GM10847 (cell line): ENCODE results near the gene ARID2.

Source experiments
- POLR2A ChIP-seq: IDR thresholded peaks from 2 replicates; pipeline ENCODE4 v1.6.1; 2011; ENCODE audit not compliant: insufficient read length; ENCODE audit errors: extremely low read depth

ARID2 gene

DNA sequence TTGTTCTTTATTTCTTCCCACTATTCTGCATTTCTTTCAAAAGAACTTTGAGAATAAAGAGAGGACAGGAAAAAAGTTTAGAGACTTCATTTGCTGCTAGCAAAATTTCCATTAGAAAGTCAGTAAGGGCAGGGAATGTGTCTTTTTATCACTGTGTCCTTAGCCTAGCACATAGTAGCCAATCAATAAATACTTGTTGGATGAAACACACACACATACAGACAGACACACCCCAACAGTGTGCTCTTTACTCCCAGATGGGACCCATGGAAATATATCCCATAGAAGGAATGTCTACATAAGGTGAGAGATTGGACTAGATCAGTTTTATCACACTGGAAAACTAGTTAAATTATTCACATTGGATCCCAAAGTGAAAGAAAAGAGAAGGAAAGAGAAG is 21.1 kb upstream of the ARID2 start:
- TF ChIP-seq POLR2A = no peak

DNA sequence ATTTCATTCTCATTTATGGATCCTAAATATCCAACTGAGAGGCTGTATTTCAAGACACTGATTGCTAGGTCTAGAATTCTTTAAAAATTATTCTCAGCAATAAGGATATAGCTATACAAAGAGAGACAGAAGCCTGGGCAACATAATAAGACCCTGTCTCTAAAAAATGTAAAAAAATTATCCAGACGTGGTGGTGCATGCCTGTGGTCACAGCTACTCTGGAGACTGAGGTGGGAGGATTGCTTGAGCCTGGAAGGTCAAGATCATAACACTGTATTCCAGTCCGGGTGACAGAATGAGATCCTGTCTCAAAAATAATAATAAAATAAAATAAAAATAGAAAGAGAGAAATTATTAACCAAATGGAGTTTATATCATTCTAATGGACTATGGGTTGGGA is 20.6 kb upstream of the ARID2 start:
- TF ChIP-seq POLR2A = no peak

DNA sequence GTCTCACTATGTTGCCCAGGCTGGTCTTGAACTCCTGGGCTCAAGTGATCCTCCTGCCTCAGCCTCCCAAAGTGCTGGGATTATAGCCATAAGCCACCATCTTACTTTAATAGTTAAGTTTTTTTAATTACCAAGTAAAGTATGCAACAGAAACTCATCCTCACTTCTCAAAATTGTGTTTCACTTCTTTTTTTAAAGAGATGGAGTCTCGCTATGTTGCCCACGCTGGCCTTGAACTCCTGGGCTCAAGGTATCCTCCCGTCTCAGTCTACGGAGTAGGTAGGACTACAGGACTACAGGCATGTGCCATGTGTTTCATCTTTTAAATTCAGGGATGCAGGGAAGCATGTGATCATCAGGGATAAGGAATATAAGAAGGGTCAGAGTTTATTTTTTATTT is 17.2 kb upstream of the ARID2 start:
- TF ChIP-seq POLR2A = no peak

DNA sequence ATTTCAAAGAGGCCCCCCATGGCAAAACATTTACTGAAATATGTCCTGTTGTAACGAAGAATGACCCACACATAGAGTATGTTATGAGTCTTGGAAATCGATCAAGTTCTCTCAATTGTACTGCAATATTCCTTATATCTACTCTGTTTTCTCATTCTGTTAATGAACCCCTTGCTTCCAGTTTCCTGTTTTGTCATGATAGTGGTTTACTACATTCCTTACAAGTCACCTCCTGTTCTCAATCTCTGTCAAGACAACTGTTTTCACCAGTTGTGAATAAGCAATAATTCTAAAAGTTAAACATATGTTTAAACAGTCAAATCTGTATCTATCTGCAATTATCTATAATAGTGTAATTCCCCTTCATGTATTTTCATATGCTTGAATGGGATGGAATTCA is 16.4 kb upstream of the ARID2 start:
- TF ChIP-seq POLR2A = no peak

DNA sequence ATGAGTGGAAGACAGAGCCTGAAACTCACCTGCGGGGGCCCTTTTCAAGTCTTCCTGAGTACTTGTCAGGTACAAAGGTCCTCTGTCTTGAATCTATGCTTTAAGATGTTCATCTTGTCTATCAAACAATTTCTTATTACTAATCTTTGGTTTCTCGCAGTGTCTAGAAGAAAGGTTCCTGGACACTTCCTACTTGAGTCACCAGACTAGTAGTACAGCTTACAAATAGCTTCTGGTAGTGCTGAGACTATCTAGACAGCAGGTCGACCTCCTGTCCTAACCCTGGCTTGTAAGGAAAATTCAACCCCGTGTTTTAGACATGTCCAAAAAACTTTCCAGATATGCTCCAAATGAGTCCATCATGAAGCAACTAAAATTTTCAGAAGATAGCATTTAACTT is 11.2 kb upstream of the ARID2 start:
- TF ChIP-seq POLR2A = no peak

DNA sequence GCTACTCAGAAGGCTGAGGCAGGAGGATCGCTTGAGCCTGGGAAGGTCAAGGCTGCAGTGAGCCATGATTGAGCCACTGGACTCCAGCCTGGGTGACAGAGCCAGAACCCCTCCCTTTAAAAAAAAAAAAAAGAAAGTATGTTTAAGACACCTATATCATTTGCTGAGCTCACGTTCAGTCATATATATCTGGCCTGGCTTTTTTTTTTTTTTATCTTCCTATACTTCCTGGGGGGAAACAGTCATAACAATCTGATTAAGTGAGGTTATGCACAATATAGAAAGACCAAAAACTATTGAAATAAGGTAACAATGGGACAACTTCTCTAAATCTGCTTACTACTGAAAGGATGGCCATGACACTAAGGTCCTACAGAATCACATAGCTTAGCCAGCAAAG is 9.4 kb upstream of the ARID2 start:
- no peak for TF ChIP-seq POLR2A

DNA sequence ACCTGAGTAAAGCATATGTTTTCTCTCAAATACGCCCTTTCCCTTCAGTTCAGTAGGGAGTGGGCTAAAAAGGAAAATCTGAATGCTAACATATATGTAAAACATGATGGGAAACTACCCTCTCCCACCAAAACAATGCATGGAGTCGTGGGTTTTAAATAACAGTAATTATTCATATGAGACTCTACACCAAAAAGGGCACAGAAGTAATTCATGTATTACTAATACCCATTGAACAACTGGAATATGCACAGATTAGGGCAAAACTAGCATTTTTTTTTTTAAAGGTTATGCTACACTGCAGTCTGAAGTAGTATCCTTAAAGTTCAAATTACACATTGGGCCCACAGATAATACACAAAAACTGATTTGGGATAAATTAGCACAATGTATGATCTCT is 8.1 kb upstream of the ARID2 start:
- TF ChIP-seq POLR2A = no peak

DNA sequence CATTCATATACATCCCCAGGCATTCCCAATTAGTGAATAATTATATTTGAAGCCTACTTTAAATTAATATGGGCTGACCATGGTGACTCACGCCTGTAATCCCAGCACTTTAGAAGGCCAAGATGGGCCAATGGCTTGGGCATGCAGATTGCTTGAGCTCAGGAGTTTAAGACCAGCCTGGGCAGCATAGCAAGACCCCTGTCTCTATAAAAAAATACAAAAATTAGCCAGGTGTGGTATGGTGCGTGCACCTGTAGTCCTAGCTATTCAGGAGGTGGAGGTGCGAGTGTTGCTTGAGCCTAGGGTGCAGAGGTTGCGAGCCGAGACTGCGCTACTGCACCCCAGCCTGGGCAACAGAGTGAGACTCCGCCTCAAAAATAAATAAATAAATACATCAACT is 7.6 kb upstream of the ARID2 start:
- TF ChIP-seq POLR2A = no peak

DNA sequence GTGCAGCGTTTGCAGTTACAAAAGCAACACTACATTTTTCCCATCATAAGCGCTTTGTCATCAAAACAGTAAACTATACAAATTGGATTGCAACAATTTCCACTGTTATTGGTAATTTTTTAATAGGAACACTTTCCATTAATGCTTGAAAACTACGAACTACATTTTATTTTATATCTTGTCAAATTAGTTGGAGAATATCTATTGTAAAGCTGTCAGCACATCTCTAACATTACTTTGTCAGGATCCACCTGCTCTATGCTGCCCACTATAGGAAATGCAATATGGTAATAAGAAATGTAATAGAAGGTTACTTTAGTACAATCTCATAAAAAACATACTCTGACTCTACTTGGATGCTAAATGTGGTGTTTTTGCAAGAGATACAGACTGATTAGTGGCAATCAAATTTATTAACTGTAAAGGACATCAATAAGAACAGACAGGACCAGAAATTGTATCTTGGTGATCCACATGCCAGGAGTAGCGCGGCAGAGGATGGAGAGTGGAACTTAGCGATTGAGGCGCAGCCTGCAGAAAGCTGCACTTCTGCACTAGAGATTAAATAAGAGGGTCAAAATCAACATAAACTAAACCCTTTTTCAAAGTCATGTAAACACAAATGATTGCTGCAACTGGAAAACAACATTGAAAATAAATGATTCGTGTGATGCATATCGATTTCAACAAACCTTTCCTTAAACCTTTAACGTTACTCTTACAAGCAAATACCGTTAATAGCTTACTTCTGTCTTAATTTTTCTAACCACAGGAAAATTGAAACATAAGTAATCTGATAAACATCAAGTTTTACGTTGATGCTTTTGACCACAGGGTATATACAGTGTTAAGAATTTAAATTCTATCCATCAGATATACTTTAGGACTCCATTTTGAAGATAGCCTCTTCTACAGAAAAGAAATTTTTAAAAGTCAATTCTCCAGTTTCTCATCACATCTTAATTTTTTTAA is 3.6 kb upstream of the ARID2 start:
- no peak for TF ChIP-seq POLR2A

DNA sequence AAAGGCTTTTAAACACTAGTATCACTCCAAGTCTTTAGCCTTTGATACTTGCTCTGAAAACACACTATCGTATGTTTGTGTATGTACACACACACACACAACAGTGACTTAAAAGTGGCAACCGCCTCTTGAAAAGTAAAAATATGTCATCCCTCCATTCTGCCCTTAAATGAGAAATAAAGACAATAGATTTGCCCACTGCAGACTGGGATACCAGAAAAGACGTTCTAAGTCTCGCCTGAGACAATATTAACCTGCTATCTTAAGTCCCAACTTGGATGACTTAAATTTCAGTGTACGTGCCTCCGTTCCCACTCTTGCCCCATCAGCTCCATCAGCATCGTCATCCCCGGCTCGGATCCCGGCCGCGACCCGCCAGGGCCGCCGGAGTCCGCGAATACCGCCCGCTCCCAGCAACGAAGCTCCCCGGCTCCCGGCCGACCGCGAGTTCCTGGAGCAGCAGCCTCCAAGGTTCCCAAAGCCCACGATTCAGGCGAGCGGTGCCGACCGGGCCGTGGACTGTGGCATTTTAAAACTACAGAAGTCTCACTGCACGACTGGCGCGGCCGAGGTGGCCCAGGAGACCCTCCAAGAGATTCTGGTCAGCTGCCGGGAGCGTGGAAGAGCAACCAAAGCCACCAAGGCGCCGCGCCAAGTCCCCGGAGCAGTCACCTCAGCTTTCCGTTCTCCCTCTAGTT is 2.8 kb upstream of the ARID2 start:
- no peak for TF ChIP-seq POLR2A

DNA sequence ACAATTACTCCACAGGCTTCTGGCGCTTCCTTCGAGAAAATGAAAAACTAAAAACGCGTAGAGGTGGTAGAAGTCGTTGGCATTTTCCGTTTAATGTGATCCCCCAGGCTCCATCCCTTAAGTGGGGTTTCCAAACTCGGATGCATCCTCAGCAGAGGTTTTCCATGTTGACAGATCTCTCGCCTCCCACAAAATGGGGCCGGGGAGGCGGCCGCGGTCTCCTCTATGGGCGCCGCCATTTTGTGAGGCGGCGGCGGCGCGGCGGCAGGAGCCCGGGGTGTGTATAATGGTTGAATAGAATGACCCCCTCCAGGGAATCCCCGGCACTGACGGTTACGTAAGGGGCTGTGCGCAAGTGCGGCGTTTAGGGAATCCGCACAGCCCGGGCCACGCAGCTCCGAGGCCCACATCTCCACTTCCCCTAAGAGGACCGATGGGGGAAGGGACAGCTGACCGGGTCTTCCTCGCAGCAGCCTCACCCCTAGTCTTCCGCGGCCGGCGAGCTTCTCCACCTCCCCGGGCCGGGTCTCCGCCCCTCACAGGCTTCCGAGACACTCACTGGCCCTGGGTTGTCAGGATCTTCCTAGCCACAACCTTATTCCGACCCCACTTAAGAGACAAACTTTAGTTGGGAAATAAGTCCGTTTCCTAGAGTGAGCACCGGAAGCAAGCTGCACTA is 2.1 kb upstream of the ARID2 start:
- peak; percentile 49 for TF ChIP-seq POLR2A

DNA sequence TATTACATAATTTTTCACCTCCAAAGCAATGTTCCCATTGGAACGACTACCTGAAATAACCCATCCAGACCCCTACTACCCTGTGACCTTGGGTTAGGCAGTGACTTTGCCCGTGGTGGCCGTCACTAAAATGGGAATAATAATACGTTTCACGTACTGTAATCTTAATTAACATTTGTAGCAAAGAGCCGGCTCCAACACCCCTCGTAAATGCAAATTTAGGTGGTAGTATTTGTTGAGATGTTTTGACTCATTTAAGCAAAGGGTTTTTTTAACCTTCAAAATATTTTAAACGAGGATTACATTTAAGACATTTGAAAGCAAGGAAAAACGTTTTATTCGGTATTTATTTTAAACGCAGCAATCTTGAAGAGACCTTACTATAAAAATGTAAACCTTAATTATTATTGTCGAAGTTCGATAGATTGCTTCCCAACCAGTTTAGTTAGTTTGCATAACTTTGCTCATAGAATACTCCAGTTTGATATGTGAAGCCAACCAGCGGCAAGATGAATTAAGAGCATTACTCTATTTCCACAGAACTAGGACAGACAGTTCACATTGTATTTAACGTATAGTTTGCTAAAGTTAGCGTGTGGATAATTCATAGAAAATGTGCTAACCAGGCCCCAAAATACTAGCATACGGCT is 1.4 kb upstream of the ARID2 start:
- TF ChIP-seq POLR2A = no peak

DNA sequence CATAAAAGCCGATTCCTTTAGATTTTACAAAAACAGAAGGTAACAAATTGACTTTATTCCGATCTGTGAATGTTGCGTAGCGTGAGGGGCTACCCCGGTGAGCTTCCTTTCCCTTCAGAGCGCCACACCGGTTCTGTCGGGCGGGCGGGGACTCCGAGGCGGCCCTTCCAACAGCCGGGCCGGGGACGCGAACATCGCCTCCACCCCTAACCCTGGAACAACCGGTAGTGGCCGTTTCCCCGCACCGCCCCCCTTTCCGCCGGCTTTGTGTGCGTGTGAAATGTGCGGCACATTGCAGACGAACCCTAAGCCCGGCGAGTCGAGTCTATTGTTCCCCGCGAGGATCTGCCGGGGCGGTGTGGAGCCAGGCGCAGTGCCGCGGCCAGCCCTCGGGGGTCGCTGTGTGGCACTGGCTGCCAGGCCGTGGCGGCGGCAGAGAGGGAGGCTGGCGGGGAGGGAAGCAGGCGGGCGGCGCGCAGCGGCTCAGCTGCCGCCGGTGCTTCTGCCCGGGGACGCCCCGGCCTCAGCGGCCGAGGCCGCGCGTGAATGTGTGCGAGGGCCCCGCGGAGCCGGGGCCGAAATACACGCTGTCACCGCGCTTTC is 775 bp upstream of the ARID2 start:
- peak; percentile 71 for TF ChIP-seq POLR2A

DNA sequence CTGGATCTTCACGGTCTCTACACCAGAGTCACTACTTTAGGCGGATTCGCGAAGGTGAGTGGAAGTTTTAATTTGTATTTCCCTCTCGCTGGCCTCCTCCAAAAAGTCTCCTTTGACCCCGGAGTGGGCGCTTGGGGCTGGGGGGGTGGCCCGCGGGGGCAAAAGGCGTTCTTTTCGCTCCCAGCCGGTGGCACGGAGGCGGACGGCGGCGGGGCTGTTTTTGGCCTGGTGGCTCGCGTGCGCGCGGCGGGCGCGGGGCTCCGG is 510 bp downstream of the ARID2 start:
- no peak for TF ChIP-seq POLR2A

DNA sequence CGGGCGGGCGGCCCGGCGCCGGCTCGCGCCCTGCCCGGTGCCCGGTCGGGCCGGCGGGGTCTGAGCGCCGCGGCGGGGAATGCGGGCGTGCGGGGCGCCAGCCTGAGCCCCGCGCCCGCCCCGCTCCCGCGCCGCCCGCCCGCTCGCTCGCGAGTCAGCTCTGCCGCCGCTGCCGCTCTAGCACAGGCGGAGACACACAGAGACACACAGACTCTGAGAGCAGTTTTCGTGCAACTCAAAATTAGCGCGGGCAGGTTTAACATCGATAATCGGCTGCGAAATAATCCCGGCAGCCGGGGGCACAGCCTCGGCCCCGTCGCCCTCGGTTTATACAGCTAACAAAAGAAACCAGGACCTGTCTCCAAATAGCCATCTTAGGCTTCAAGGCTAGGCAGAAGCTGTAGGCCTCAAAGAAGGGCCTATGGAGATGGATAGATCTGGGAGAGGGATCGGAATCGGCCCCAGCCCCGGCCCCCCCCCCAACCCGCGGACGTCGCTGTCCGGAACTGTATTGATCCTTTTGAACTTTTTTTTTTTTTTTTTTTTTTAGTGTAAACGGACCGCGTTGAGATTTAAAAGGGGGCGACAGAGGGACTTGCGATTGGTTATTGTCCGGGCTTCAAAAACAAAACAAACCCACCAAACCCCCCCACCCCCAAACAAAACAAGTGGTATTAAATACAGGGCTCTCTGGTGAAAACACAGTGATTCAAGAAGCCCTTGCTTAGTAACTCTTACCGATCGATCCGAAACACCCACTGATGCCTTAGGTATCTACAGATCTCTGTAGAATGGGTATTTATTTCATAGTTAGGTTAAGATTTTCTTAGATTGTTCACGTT is 1.1 kb downstream of the ARID2 start:
- TF ChIP-seq POLR2A = peak; percentile 20
